HCT116 (cell line): ENCODE data around the gene SLCO2B1. TPM values are rescaled to one million over a fixed set of nuclear protein-coding genes. Genes with fewer than 3 reads are reported as not detected.

Experiments used
- ATAC-seq: fragments of 200-7000 bp; cut with Tn5 transposase; 2 replicates; pipeline ENCODE4 v1.9.1; 2020; ENCODE audit warnings: mild to moderate bottlenecking, moderate library complexity
- BruUV-seq: library from RNA; stranded (reverse); fragments of 400-500 nt; replicated peaks from 2 replicates; lab custom pipeline; 2021; lab: Mats Ljungman, UMichigan
- CTCF ChIA-PET: fragments of 300-600 bp; sonication (Branson Sonifier 250); formaldehyde crosslinking; loops from one replicate; lab custom pipeline; 2021; ENCODE audit warnings: antibody characterized with exemption; lab: Charles Lee
- POLR2A ChIA-PET: fragments of 300-600, 350-600 bp; sonication (Branson Sonifier 250); formaldehyde crosslinking; loops from one replicate; lab custom pipeline; 2021; ENCODE audit warnings: antibody characterized with exemption; lab: Charles Lee
- RAD21 ChIA-PET, 2 experiments: fragments of 300-600 bp; sonication (Branson Sonifier 250); formaldehyde crosslinking; loops; one replicate each; lab custom pipeline; 2023; ENCODE audit warnings: low total read pairs in 2 of 2; ENCODE audit not compliant: uncharacterized antibody in 2 of 2, unreplicated experiment in 2 of 2, low non-redundant PET in 1 of 2; lab: Charles Lee
- DNase-seq: peaks from one replicate; pipeline ENCODE4 v3.0.0-alpha.2; 2010; ENCODE audit warnings: low read depth, low spot score
- H2AFZ ChIP-seq: fragments of 200-600 bp; shearing (Covaris generic), sonication (generic); 2 replicates; pipeline ENCODE4 v1.6.1; 2017; ENCODE audit warnings: low read depth, mixed run types, mixed read lengths, antibody characterized with exemption, low read length; ENCODE audit not compliant: poor library complexity, severe bottlenecking
- H3K27ac ChIP-seq: 2 replicates; pipeline ENCODE4 v1.5.1; 2012; ENCODE audit warnings: low read depth, low read length
- H3K27me3 ChIP-seq: fragments of 200-600 bp; sonication (generic); 2 replicates; pipeline ENCODE4 v1.6.1; 2016; ENCODE audit warnings: mixed run types, low read length, mixed read lengths; ENCODE audit not compliant: insufficient read depth
- H3K36me3 ChIP-seq, 2 experiments: fragments of 200-500 bp in 1 of 2; fragments of 200-600 bp in 1 of 2; sonication (Bioruptor generic) in 1 of 2; sonication (generic) in 1 of 2; 2 replicates each; pipeline versions ENCODE4 v1.5.1 to v1.6.1; 2014 to 2016; ENCODE audit warnings: low read length in 2 of 2, inconsistent platforms in 1 of 2, mixed read lengths in 1 of 2, mixed run types in 1 of 2; ENCODE audit not compliant: insufficient read depth in 2 of 2, control insufficient read depth in 1 of 2
- H3K4me1 ChIP-seq, 2 experiments: fragments of 200-600 bp in 1 of 2; sonication (generic) in 1 of 2; 2 replicates each; pipeline versions ENCODE4 v1.5.1 to v1.6.1; 2012 to 2017; ENCODE audit warnings: low read length in 2 of 2, inconsistent platforms in 1 of 2, mild to moderate bottlenecking in 1 of 2, mixed read lengths in 1 of 2, mixed run types in 1 of 2, moderate library complexity in 1 of 2; ENCODE audit not compliant: insufficient read depth in 2 of 2, control insufficient read depth in 1 of 2
- H3K4me2 ChIP-seq: fragments of 200-600 bp; sonication (generic); 2 replicates; pipeline ENCODE4 v1.6.1; 2017; ENCODE audit warnings: mixed run types, low read length, mixed read lengths
- H3K4me3 ChIP-seq, 2 experiments: fragments of 200-600 bp in 1 of 2; sonication (generic) in 1 of 2; replicated peaks in 1 of 2; 2 replicates each; pipeline ENCODE4 v1.5.1; 2011 to 2016; ENCODE audit warnings: low read length in 2 of 2, control low read depth in 1 of 2, low read depth in 1 of 2, mild to moderate bottlenecking in 1 of 2, mixed read lengths in 1 of 2, mixed run types in 1 of 2
- H3K79me2 ChIP-seq: fragments of 200-600 bp; sonication (generic); 2 replicates; pipeline ENCODE4 v1.6.1; 2017; ENCODE audit warnings: mild to moderate bottlenecking, mixed run types, low read length, moderate library complexity, mixed read lengths; ENCODE audit not compliant: insufficient read depth
- H3K9ac ChIP-seq: fragments of 200-600 bp; sonication (generic); 2 replicates; pipeline ENCODE4 v1.6.1; 2016; ENCODE audit warnings: low read length, mixed read lengths
- H3K9me2 ChIP-seq: fragments of 200-600 bp; sonication (generic), shearing (Covaris generic); 2 replicates; pipeline ENCODE4 v1.6.1; 2017; ENCODE audit warnings: mixed run types, mild to moderate bottlenecking, moderate library complexity; ENCODE audit not compliant: insufficient read depth
- H3K9me3 ChIP-seq, 2 experiments: fragments of 200-500 bp in 1 of 2; fragments of 200-600 bp in 1 of 2; sonication (Bioruptor generic) in 1 of 2; sonication (generic) in 1 of 2; 2 replicates each; pipeline ENCODE4 v1.6.1; 2014 to 2017; ENCODE audit warnings: low read length in 2 of 2, mixed read lengths in 2 of 2, inconsistent platforms in 1 of 2, low read depth in 1 of 2, mild to moderate bottlenecking in 1 of 2, mixed run types in 1 of 2, moderate library complexity in 1 of 2; ENCODE audit not compliant: control insufficient read depth in 1 of 2, insufficient read depth in 1 of 2
- H4K20me1 ChIP-seq: fragments of 200-600 bp; sonication (generic), shearing (Covaris generic); 2 replicates; pipeline ENCODE4 v1.6.1; 2017; ENCODE audit warnings: mixed run types, mild to moderate bottlenecking, moderate library complexity; ENCODE audit not compliant: insufficient read depth
- CBX3 ChIP-seq: IDR thresholded peaks from 2 replicates; pipeline ENCODE4 v1.6.1; 2012; ENCODE audit warnings: low read depth
- CEBPB ChIP-seq: IDR thresholded peaks from 2 replicates; pipeline ENCODE4 v1.6.1; 2012; ENCODE audit warnings: low read depth
- CTCF ChIP-seq, 3 experiments: fragments of 200-600 bp in 1 of 3; sonication (generic) in 1 of 3; IDR thresholded peaks in 2 of 3; conservative IDR thresholded peaks in 1 of 3; 2 replicates each; pipeline ENCODE4 v1.5.1; 2012 to 2017; ENCODE audit warnings: low read depth in 2 of 3, low read length in 2 of 3, antibody characterized with exemption in 1 of 3, borderline replicate concordance in 1 of 3, control low read depth in 1 of 3, mild to moderate bottlenecking in 1 of 3, mixed read lengths in 1 of 3, mixed run types in 1 of 3, moderate library complexity in 1 of 3; ENCODE audit not compliant: insufficient read depth in 1 of 3
- EGR1 ChIP-seq: IDR thresholded peaks from 2 replicates; pipeline ENCODE4 v1.6.1; 2012; ENCODE audit warnings: low read depth
- EZH2 ChIP-seq: fragments of 200-600 bp; sonication (generic); IDR thresholded peaks from 2 replicates; pipeline ENCODE4 v1.6.1; 2017; ENCODE audit warnings: antibody characterized with exemption, mixed run types
- EZH2phosphoT487 ChIP-seq: fragments of 200-600 bp; IDR thresholded peaks from 2 replicates; pipeline ENCODE4 v1.6.1; 2018; ENCODE audit warnings: antibody characterized with exemption, borderline replicate concordance
- FOSL1 ChIP-seq: IDR thresholded peaks from 2 replicates; pipeline ENCODE4 v1.6.1; 2012; ENCODE audit warnings: low read depth
- JUND ChIP-seq: IDR thresholded peaks from 2 replicates; pipeline ENCODE4 v1.6.1; 2012
- MAX ChIP-seq: IDR thresholded peaks from 2 replicates; pipeline ENCODE4 v1.6.1; 2012
- POLR2A ChIP-seq: IDR thresholded peaks from 2 replicates; pipeline ENCODE4 v1.7.0; 2011; ENCODE audit warnings: borderline replicate concordance; ENCODE audit not compliant: insufficient read depth, insufficient read length; ENCODE audit errors: extremely low read depth
- POLR2AphosphoS5 ChIP-seq: IDR thresholded peaks from 2 replicates; pipeline ENCODE4 v1.6.1; 2011; ENCODE audit warnings: mild to moderate bottlenecking, low read depth, low read length, moderate library complexity
- RAD21 ChIP-seq: IDR thresholded peaks from 2 replicates; pipeline ENCODE4 v1.6.1; 2012; ENCODE audit warnings: low read depth, mild to moderate bottlenecking
- SIN3A ChIP-seq: IDR thresholded peaks from 2 replicates; pipeline ENCODE4 v1.6.1; 2012; ENCODE audit warnings: low read depth
- SP1 ChIP-seq: IDR thresholded peaks from 2 replicates; pipeline ENCODE4 v1.6.1; 2012; ENCODE audit warnings: low read depth
- SRF ChIP-seq: IDR thresholded peaks from 2 replicates; pipeline ENCODE4 v1.6.1; 2012; ENCODE audit warnings: low read depth
- TCF7L2 ChIP-seq: IDR thresholded peaks from 2 replicates; pipeline ENCODE4 v1.7.0; 2011; ENCODE audit warnings: borderline replicate concordance, inconsistent platforms; ENCODE audit not compliant: insufficient read depth, insufficient read length; ENCODE audit errors: extremely low read depth
- ZBTB33 ChIP-seq: IDR thresholded peaks from 2 replicates; pipeline ENCODE4 v1.6.1; 2011; ENCODE audit warnings: mild to moderate bottlenecking, low read length, moderate library complexity; ENCODE audit not compliant: insufficient replicate concordance; ENCODE audit errors: extremely low read depth
- ZFX ChIP-seq: fragments of 450-650 bp; IDR thresholded peaks from 2 replicates; pipeline ENCODE4 v1.6.1; 2017
- ZNF274 ChIP-seq: fragments of 200-500 bp; sonication (Bioruptor generic); IDR thresholded peaks from 2 replicates; pipeline ENCODE4 v1.6.1; 2014; ENCODE audit warnings: mild to moderate bottlenecking, low read depth, low read length, inconsistent platforms
- intact Hi-C: fragments of 100-400 bp; cut with micrococcal nuclease; formaldehyde crosslinking; loops from 2 replicates; pipeline ENCODE4 v1.10.0; 2022
- total RNA-seq: library from RNA; stranded (reverse); gene quantifications from one replicate; pipeline ENCODE4 v1.2.1, GENCODE V29; 2021; ENCODE audit not compliant: unreplicated experiment

The SLCO2B1 gene
- total RNA-seq, 1 experiment from 2014 or later, result 0.81 TPM

- Histone ChIP-seq H3K79me2 (no peaks in the 10 kb centered on the region), H4K20me1 (no peaks in the 10 kb centered on the region), H3K4me2 (no peak overlapping the region), H2AFZ (no peak overlapping the region), H3K4me1 (no peaks in the 10 kb centered on the region), H3K36me3 (no peaks in the 10 kb centered on the region), H3K4me3 (no peak overlapping the region), H3K9ac (no peak overlapping the region), H3K9me2 (no peaks in the 10 kb centered on the region), H3K27me3 (no peaks in the 10 kb centered on the region), H3K27ac (no peak overlapping the region), H3K9me3 (no peaks in the 10 kb centered on the region)
- ATAC-seq (peak; percentile 67), DNase-seq (no peak)
- intact Hi-C loops, result no loop called here
- TF ChIP-seq ZFX (no peak), ZBTB33 (no peak), POLR2A (no peak), SIN3A (no peak), MAX (no peak), RAD21 (no peak), CTCF (IDR thresholded peaks at IDR 0.05 in 2 of 3, conservative IDR thresholded peaks at IDR 0.05 in 1 of 3; ENCODE audit: borderline replicate concordance in 1 of 3, insufficient read depth in 1 of 3, low read depth in 2 of 3, low read length in 2 of 3) (no peak), SRF (no peak), POLR2AphosphoS5 (no peak), TCF7L2 (no peak), EGR1 (no peak), CBX3 (no peak), EZH2phosphoT487 (no peak), SP1 (no peak), ZNF274 (no peak), FOSL1 (no peak), CEBPB (no peak), EZH2 (no peak), JUND (no peak)
- CTCF ChIA-PET, result no interaction called here
- RAD21 ChIA-PET, result no interaction called here
- BruUV-seq, result no TSS peak
- POLR2A ChIA-PET, result no interaction called here
Measured at GRCh38 chr11:75174781-75175370, 24.0 kb downstream of the SLCO2B1 start.
